ENCODE results near the gene PPP1R3C. TPM values are rescaled to one million over a fixed set of nuclear protein-coding genes. Genes with fewer than 3 reads are reported as not detected.

The PPP1R3C gene
- total RNA-seq, 1 experiment from 2014 or later = 74.9 TPM

Other genes starting within 250 kb of the PPP1R3C start
- 20.6 and 21.4 TPM in 2 replicates for gene HECTD2, start 222.7 kb downstream of the PPP1R3C start, total RNA-seq (2014; rRNA removed)
- gene TNKS2, start 165.4 kb upstream of the PPP1R3C start, total RNA-seq (2014; rRNA removed) = 27.5 and 30.6 TPM in 2 replicates